Measurements from ENCODE around the gene SMC3.

SMC3 gene

DNA sequence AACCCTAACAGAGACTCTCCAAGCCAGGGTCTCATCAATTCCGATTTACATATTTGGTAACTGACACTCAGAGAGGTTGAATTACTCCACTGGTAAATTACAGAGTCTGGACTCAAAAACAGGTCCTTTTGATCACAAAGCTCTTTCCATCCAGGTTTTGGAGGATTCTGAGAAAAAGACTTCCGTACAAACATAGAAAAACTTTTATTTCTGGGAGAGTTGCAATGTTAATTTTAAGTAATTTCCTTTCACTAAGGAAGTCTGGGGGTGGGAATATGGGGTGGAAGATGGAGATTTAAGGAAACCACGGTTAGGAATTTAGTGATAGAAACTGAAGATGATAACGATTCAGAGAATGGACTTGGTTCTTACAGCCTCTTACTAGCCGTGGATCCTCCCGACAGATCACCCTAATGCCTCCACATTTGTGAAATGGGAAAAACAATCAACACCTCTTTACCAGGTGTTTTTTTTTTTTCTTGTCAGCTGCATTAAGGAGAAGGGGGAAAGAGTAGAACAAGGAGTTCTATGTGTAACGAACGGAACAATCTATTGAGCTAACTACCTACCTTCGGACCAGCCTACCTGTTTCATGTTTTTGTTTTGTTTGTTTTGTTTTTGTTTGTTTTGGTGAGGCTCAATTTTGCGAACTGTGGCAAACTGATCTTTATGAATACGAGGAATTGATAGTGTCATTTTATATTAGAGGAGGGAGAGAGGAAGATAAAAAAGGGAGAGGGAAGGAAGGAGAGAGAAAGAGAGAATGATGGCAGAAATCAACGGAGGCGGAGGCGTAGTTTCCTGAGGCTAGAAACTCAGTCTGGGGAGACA lies 74.9 kb downstream of the SMC3 start:
- no peak for DNase-seq
- intact Hi-C loops (cut with DNase I), result no loop called here

DNA sequence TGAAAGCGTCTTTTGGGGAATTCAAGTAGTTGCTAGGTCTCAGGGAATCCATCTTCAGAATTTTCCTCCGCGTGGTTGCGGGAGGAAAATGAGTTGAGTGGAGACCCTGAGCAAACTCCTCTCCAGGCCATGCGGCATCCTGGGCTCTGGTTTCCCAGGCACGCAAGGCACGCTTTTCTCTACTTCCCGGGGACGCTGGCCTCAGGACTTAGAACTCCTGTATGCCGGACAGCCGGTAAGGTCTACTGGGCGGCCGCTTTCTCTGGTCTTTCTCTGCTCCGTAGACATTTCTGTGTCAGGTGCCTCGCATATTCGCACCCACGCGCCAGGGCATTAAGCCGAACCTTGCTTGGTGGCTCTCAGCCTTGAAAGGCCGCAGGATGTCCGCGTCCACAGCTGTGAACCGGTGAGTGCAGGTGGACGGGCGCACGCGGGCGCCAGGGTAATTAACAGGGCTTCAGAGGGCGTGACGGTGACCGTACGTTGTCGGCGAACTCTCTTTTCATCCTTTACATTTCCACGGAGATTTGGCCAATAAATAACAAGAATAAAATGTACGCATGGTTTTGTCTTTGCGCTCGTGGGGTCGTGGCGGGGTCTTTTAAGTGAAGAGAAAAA lies 75.6 kb downstream of the SMC3 start:
- peak in 1 of 10 donors; percentile 75 for DNase-seq
- intact Hi-C loops (cut with DNase I), result no loop called here

DNA sequence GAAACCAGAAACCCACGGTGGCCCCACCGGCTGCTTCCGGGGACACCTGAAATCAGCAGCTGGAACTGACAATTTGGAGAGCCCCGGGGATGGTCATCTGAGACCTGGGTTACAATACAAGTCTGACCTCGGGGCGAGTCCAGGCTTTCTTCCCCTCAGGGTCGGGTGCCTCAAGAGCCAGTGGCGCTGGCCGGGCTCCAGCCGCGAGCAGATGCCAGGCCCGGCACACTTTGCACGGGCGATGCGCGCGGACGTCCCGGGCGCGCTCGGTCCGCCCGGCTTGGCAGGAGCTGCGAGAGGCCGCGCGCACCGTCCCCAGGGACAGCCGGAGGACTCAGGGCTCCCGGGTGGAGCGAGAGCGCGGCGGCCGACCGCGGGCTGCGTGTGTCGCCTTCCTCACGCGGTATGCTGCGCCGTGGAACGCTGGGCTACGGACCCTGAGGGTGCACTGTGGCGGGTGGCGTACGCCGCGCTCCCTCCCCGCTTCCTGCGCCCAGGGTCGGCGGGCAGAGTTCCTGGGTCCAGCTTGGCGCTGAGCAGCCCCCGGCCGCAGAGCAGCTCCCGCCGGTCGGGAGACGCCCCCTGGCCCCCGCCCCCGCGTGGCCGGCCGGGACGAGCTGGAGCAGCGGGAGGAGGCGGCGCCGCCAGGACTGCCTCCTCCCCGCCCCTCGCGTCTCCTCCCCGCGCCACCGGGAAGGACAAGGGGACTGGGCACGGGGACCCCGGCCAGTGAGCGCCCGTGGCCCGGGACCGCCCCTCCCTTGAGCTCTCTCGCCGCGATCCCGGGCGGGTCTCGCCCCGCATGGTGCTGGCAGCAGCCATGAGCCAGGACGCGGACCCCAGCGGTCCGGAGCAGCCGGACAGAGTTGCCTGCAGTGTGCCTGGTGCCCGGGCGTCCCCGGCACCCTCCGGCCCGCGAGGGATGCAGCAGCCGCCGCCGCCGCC lies 76.4 kb downstream of the SMC3 start, which contains the start of gene RBM20:
TSS of gene RBM20 (plus strand) at position 684 of the 945 bp plus-strand sequence. CDS start at position 803, 119 bp downstream.
- peak in 3 of 10 donors; percentile 15 to 82 (median 76) for DNase-seq
- intact Hi-C loops (cut with DNase I), result no loop called here

DNA sequence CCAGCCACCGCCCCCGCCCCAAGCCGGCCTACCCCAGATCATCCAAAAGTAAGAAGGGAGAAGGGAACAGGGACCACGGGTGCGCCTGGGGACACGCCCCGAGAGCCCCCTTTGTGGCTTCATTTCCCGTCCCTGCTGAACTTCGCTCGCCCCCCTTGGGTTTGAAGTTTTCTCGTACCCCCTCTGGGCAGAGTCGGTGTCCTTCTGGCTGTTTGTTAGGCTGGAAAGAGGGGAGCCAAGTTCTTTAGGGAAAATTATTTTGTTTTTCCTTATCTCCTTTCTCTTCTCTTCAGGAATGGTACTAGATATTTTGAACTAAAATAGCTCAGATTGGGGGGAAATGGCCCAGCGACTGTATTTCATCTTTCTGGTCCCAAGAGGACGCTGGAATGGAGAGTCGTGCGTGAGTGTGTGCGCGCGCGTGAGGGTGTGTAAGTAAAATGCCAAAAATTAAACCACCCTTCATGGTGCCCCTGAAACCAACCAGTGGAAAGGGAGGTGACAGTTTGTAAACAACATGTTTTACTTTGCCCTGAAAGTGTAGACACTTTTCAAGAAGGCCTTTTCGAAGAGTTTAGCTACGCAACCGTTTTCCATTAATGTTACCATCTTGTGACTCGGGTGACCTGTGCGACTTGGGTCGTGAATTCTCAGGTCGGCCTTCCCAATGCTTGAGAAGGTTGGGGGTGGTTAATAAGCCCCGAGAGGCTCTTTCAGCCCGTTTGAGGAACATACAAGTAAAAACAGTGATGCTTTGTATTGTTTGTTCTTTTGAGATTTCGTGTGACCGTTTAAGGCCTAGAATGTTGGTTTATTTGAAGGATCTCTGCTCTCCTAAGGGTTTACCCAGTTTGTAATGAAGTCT lies 77.3 kb downstream of the SMC3 start:
- no peak for DNase-seq
- intact Hi-C loops (cut with DNase I), result no loop called here

DNA sequence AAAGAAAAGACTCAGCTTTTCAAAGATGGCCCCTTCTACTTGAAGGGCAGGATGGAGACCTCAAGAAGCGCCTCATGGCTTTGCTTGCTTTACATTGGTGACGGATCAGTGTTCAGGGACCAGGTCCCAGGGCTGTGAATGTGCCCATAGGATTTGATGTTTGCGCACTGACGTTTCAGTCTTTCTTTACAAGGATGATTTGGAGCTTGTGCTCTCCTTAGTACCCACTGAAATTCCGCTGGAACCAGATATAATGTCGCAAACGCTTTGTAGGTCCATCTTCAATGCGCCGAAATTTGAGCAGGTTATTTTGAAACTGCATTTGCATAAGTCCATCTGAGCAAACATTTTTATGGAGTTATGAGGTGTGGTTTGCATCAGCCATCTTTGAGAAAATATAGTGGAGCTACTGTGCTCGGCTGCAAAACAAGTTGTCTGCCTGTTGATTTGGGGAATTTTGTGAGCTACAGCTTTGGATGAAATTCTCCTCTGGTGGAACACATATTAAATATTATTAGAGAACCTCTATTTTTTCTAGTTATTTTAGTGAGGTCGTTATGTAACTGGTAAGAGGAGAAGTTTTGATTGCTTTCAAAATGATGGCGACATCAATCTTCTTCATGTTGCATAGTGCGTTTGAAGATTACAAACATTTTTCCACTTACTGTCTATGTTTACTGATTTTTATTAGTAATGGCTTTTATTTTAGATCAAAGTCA lies 79.1 kb downstream of the SMC3 start:
- no peak for DNase-seq
- intact Hi-C loops (cut with DNase I), result no loop called here

DNA sequence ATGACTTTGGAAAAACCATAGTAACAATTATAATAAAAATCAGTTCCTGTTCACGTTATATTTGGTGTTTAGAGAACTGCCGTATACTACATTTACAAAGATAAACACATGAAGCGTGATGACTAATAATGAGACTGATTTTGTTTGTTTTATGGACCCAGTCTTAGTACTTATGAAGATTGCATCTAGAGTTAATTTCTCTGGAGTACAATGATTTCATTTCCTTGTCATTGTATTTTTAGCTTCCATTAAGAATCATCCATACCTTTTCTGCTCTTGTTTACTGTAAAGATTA lies 79.6 kb downstream of the SMC3 start:
- intact Hi-C loops (cut with DNase I), result no loop called here
- no peak for DNase-seq

DNA sequence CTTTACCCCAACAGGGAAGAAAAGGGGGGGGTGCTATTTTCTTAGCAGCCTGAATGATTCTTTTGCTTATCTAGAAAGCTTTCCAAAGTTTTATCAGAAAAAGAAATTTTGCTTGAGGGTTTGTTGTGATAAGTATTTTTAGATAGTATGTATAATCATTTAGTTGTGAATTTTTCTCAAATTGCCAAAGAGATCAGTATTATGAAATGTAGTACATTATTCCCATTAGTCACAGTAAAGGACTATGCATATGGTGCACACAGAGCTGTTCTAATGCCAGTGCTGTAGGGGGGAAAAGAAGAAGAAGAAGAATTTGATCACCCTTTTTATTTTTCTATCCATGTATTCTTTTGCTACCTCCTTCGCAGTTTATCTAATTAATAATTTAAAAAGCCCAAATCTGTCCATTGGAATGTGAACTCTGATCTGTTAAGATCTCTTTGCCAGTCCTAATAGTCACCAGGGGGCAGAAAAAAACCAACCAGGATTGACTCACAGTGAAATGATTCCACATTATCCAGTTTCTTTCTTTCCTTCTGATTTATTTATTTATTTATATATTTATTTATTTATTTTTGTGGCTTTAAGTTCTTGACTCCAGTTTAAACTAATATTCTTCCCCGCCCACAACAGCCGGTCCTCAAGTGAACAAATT lies 81.3 kb downstream of the SMC3 start:
- no peak for DNase-seq
- intact Hi-C loops (cut with DNase I), result no loop called here

DNA sequence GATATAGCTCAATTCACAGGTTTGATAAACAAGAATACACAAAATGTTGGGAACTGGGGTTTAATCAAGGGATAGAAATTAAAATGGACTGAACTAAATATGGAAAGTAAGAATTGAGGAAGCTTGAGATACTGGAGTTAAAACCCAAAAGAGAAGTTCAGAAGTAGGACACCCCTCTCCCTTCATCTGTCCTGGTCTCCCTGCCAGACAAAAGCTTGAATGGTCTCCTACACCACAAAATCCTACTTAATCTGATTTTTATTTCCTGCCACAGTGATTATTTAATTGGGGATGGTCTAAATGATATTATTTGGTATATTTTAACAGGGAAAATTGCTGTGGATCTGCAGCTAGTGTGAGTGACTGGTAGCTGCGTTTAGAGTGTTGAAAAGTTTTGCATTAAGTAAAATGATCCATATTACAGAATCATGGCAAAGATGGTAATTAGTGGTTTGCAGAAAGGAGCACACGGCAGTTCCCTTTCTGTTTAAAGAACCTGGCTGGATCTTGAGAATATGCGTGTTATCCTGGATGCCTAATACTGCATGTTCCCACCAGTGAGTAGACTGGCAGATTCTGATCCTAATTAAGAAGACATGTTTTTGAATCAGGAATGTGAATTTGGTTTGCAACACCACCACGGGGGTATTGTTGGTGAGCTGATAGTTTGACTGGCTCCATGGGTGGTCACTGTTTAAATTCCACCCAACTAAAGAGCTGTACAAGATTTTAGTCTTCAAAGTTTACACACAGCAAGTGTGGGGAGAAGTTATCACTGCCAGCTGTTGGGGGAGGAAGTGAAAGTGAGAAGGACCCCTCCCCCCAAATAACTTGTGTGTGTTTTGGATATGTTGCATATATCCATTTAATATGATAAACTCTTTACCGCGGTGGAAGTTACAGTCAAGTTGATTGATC lies 82.1 kb downstream of the SMC3 start:
- no peak for DNase-seq
- intact Hi-C loops (cut with DNase I), result no loop called here

DNA sequence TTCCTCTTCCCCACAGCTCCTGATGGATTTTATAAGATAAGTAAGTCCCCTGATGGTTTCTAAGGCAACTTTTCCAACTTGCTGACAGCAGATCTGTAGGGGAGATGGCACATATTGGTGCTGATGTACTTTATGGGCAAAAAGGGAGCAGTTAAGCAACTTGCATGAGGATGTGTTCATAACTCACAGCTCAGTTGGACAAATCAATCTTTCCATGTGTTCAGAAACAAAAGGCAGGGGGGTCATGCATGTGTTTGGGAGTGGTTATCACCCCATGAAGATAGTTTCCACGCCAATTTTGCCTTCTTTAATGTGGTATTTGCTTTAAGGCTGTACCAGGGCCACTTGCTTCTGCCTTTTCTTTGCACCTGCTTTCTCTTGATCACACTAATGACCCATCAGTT lies 82.8 kb downstream of the SMC3 start:
- DNase-seq, result no peak
- intact Hi-C loops (cut with DNase I), result no loop called here

DNA sequence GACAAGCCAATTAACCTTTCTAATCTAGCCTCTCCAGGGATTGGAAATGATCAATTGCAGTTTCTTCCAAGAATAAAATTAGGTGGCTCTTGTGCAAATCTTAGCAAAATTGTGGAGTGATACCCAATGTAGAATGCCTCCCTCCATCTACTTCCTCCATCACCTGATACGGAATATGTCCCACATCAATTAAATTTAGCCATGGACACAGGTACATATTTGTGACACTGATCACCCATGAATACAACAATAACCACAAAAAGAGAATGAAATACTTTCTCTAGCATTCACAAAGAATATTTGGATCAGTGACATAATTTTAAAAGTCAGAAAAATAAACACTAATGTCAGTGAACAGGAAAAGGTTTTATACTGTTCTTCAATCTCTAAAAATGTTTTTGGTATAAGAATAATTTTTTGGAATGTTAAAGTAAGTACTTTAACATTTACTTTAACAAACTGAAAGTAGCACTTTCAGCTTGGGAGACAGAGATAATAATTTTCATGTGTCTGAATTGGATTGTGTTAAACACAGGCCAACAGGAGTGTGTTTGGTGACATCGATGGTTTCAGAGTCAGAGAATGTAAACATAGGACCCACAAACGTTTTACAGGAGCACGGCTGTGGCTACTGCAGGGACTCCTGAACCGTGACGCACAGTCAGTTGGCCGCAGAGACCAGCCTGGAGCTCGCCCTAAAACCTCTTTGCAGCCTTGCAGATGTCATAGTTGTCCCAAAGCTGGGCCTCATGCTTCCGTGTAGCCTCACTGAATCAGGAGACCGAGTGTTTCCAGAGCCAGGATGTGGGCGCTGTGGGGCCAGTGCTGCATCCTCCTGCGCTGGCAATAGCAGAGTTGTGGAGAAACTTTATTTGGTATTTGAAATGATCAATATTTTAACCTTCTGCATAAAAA lies 83.8 kb downstream of the SMC3 start:
- intact Hi-C loops (cut with DNase I), result no loop called here
- DNase-seq, result no peak

DNA sequence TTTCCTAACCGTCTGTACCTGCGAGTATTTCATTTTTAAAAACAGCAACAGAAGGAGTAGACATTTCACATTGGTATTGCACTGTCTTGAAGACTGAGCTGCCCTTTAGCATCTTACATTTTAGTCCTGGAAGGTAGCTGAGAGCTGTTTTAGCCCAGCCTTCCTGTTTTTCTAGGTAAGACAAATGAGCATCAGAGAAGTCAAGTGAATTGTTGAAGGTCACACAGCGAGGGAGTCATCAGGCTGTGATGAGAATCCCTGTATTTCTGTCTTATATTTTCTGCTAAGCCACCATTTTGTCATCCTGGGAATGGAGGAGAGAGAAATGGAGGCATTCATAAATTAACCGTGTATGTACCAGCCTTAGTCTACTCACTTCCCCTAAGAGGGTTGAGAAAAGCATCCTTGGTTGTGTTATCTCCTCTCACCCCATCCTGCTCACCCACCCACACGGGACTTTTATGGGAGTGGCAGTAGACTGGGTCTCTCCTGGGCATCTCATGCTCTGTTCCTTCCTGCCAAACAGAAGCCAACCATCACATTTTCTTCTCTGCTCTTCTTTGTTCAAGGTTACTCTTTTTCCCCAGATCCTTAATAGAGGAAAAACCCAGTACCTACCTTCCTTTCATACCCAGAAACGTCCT lies 85.1 kb downstream of the SMC3 start:
- no peak for DNase-seq
- intact Hi-C loops (cut with DNase I), result no loop called here
